Activated CD4-positive, alpha-beta T cell treated with anti-CD3 and anti-CD28 coated beads, Interleukin-2, Interleukin-4, amounts not matched to agents 100 ng/mL and 50 ng/mL, durations not matched to agents 16 hours and 8 hours (primary cell): Measurements from ENCODE around the gene AANAT.

Source experiments
- DNase-seq: peaks from one replicate; pipeline ENCODE4 v3.0.0-alpha.2; 2020; ENCODE audit warnings: low spot score

AANAT gene

DNA sequence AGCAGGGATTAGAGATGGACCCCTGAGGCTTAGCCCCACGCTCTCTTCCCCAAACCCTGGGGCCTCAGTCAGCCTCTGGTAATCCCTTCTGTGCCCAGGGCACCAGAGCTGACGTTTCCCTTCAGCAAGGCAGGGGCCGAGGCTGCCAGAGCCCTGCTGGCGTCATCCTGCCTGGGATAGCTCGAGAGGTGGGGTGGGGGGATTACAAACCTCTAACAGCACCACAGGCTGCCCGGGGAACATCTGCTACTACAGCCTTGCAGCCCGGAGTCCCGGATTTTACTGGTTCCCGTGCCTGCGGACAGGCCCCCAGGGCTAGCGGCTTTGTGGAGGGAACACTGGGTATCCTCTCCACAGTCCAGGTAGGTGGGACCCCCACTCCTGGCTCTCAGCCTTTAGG lies at the start of gene AANAT:
Gene AANAT, plus strand, starts transcription at position 238 of the 400 bp plus-strand sequence. CDS start 1,144 bp downstream, outside the sequence.
- DNase-seq, result no peak

DNA sequence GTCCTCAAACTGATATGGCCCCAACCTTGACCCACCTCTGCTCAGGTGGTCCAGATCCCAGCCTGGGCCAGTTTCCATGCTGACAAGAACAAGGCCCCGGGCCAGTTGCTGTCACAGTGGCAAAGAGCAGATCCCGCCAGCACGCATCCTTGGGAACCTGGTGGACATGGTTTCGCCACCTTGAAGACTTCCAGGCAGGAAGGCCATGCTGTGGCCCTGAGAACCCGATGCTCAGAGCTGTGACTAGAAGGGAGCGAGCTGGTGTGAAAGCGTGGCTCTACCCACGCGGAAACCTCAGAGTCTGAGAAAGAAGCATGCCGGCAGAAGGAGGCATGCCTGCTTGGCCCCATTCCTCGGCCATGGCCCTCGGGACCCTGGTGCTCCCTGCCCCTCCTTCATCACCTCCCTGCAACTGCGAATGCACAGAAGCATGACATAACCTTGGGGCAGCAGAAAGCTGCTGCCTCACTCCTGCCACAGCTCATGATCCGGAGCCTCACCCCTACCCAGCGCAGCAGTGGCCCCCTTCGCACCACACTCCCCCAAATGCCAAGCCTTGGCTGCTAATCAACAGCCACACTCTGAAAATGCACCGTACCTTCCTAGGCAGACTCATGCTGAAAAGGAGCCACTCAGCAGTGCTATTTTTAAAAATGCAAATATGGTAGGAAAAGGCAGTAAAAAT lies 47.7 kb upstream of the AANAT start:
- DNase-seq, result no peak

DNA sequence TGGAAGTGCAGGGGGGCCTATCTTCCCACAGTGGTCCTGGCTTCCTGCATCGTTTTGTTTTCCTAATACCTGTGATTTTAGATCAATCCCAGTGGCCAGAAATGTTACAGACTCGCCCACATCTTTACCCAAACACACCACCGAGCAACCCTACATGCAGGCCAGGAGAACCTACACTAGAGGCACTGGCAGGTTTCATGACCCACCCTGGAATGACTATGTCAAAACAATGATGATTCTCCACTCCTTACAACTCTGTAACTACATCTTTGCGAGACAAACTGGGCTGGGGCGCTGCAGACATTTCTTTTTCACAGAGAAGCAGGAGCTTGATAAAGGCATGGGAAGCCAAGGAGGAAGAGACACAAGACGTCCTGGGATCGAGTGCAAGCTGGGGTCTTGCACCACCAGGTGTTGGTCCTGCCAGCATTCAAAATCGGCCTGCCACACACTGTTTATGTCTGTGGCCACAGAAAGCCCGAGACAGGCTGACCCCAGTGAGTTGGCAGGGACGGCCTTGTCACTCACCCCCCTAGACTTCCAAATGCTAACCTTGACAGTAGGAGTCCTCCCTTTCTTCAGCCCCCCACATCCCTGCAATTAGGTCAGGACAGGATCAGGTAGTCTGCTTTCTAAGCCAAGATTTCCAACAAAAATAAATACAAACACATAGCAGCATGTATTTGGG lies 46.9 kb upstream of the AANAT start:
- DNase-seq, result no peak

DNA sequence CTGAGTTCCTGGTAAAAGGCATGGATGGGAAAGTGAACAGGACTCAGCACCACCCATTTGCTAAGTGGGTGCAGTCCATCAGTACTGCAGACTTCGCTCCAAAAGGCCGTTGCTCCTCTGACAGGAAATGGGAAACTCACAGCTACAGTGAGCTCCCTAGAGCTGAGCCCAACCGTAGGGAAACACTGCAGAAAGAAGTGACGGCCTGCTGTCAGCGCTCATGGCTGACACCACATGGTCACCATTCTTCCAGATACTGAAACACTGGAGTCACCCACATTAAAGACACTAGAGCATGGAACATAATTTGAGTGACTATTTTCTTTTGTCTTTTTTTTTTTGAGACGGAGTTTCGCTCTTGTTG lies 46.4 kb upstream of the AANAT start:
- DNase-seq, result no peak

DNA sequence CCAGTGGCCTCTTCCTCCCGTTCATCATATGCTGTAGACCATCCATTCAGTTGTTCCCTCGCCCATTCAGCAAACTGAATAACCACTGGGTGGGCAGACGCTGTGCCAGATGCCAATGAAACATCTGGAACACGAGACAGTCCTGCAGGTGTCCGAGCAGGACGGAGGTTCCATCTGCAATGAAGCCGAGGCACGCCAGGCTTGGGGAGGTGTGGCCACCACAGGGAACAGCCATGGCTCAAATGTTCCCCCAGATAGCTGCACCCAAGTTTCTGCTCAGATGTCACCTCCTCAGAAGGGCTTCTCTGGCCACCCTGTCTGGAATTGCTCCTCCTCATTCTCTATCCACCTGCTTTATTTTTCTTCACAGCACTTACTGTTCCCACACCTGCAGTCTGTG lies 45.0 kb upstream of the AANAT start:
- DNase-seq, result no peak

GRCh38 chr17:76422860-76423259 lies 44.5 kb upstream of the AANAT start:
- no peak for DNase-seq

DNA sequence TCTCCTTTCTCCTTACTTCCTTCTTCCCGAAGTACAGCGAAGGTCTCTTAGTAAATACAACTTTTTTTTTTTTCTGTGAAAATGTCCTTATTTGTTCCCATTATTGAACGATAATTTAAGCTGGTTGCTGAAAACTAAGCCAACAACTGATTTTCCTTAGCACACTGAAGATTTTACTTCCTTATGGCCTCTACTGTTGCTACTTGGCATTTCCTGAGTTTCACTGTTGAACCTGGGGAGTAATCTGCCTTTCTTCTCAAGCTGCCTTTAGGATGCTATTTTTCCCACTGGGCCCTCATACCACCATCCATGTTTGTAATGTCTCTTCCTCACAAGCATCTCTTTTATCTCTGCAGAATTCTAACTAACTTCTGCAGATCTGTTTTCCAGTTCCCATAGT lies 40.5 kb upstream of the AANAT start:
- no peak for DNase-seq

GRCh38 chr17:76427501-76428231 lies 39.7 kb upstream of the AANAT start:
- no peak for DNase-seq

- DNase-seq, result no peak
Measured at GRCh38 chr17:76428511-76428910, 38.9 kb upstream of the AANAT start.

DNA sequence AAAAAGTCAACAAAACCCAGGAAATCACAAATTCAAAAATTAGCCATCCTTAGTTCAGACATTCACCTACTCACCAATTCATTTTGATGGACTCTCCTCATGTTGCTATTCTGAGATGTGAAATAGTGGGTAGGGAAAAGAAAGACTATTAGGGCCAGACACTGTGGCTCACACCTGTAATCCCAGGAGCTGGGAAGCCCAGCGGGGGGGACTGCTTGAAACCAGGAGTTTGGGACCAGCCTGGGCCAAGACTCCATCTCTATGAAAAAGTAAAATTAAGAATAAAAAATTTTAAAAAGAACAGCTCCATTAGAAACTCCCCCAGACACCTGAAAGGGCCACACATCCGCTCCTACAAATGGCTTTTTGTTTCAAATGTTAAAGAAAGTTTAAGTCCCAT lies 35.9 kb upstream of the AANAT start:
- no peak for DNase-seq

DNA sequence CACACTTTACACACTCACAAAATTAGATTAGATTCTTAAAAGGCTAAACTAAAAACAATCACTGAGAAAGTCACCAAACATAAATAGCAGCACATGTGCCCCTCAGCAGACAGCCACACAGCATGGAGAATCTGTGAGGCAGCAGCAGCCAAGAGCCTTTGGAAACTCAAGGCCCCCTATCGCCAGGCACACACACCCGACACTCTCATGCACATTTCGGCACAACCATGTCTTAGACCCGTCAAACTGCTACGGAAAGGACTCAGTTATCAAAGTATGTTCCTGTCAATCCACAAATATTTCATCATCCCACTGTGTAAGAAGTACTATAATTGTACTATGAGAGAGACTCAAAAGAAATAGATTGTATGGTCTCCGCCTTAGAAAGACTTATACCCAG lies 35.4 kb upstream of the AANAT start:
- DNase-seq, result no peak

DNA sequence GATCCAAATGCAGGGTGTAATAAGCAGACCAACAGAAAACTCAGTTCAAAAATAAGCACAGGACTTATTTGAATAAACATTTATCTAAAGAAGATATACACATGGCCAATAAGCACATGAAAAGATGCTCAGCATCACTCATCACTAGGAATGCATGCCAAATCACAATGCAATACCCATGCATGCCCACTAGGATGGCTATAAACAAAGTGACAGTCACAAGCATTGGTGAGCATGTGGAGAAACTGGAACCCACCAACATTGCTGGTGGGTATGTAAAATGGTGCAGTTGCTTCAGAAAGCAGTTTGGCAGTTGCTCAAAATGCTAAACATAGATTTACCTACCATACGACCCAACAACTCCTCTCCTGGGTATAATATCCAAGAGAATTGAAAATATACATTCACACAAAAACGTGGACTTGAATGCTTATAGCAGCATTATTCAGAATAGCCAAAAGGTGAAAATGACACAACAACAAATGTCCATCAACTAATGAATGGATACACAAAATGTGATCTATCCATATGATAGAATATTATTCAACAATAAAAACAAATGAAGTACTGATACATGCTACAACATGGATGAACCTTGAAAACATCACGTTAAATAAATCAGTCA lies 34.6 kb upstream of the AANAT start:
- peak; percentile 15 for DNase-seq

- DNase-seq, result no peak
Measured at GRCh38 chr17:76433693-76434092, 33.7 kb upstream of the AANAT start.

DNA sequence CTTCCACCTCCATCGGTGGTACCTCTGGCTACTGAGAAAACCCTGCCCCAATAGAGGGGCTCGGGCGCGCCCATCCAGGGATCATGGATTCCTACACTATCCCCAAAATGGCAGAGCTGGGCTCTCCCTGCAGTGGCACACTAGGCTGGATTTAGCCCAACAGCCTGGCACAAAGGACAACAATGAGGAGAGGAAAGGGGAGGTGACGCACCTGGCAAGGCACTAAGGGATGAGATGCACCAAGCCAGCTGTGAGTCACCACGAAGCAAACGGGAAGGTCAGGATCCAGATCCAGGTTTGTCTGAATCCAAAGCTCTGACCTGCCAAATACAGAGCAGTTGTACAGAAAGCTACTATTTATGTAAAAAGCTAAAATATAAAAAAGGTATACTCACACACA lies 32.5 kb upstream of the AANAT start:
- DNase-seq, result no peak

GRCh38 chr17:76435751-76436150 lies 31.7 kb upstream of the AANAT start:
- no peak for DNase-seq

DNA sequence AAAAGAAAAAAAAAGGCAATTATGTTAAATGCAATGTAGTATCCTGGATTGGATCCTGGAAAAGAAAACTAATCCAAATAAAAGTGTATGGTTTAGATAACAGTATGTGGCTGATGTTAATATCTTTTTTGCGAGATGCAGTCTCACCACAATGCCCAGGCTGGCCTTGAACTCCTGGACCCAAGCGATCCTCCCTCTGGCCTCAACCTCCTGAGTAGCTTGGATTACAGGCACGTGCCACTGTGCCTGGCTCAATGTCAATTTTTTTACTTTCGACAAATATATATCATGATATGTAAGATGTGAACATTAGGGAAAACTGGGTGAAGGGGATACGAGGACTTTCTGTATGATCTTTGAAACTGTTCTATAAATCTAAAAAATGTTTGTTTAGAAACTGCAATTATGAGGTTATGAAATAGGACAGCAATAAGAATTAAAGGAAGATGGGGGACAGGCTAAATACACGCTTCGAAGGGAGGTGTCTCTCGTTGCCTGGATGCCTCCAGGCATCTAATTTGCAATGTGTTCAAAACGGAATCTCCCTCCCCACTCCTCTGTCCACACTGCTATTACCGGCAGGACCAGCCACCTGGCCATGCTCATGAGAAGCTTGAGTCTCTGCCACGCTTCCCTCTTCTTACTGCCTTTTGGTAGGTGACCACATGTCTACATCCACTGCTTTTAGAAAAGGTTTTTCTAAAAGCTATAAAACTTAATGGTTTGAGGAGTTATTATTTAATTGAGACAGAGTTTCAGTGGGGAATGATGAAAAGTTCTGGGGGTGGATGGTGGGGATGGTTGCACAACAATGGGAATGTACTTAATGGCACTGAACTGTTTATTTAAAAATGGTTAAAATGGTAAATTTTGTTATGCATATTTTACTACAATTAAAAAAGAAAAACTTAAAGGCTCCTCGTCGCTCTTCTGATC lies 29.7 kb upstream of the AANAT start:
- DNase-seq, result no peak

DNA sequence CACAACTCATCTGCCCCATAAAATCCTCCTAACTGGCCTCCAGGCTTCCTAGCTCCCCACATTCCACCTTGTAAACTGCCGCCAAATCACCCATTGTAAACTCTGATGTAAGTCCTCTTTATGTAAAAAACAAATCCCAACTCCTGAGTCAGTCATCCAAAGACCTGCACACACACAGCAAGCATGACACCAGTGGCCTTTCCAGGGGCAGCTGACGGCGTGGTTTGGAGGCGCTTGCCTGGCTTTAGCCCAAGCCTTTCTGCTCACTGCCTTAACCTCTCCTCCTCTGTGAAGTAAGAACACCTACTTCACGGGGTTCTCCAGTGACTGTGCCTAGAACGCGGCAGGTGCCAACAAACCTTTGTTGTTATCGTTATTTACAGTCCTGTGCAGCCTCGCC lies 28.5 kb upstream of the AANAT start:
- DNase-seq, result no peak

- no peak for DNase-seq
Measured at GRCh38 chr17:76439314-76439928, 28.0 kb upstream of the AANAT start.

GRCh38 chr17:76440751-76441362 lies 26.5 kb upstream of the AANAT start:
- DNase-seq, result no peak

- DNase-seq, result no peak
Measured at GRCh38 chr17:76441686-76442340, 25.6 kb upstream of the AANAT start.
